Measurements from ENCODE around the gene OPALIN. TPM values are rescaled to one million over a fixed set of nuclear protein-coding genes. Genes with fewer than 3 reads are reported as not detected.

Gene OPALIN
- total and polyA plus RNA-seq, 12 donors: not detected

DNA sequence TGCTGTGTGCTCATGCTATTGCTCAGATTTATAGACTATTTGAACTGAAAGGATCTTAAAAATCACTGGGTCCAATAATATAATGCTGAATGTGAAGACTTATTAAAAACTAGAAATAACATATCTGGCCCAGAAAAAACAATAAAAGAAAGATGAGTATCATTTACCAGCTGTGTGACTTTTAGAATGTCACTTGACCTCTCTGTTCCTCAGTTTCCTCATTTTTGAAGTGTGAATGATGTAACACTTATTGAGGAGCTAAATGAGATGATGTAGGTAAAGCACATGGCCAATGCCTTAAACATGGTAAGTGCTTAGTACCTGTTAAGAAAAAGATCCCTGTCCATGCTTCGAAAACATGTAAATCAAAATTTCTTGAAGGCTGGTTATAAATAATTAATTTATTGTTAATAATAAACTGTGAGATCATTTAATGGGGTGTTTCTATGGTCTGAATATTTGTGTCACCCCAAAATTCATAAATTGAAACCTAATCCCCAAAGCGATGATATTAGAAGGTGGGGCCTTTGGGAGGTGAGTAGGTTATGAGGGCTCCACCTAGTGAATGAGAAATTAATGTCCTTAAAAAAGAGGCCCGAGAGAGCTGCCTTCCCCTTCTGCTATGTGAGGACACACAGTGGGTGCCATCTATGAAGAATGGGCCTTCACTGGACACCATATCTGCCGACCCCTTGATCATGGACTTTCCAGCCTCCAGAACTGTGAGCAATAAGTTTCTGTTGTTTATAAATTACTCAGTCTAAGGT, 41.6 kb downstream of the OPALIN start:
- no peaks in the 10 kb centered on the region for H3K36me3 ChIP-seq (replicated peaks in 1 of 2)
- DNase-seq: no peak
- H3K4me1 ChIP-seq (replicated peaks in 1 of 2): no peaks in the 10 kb centered on the region
- TF ChIP-seq, protein P1, sequence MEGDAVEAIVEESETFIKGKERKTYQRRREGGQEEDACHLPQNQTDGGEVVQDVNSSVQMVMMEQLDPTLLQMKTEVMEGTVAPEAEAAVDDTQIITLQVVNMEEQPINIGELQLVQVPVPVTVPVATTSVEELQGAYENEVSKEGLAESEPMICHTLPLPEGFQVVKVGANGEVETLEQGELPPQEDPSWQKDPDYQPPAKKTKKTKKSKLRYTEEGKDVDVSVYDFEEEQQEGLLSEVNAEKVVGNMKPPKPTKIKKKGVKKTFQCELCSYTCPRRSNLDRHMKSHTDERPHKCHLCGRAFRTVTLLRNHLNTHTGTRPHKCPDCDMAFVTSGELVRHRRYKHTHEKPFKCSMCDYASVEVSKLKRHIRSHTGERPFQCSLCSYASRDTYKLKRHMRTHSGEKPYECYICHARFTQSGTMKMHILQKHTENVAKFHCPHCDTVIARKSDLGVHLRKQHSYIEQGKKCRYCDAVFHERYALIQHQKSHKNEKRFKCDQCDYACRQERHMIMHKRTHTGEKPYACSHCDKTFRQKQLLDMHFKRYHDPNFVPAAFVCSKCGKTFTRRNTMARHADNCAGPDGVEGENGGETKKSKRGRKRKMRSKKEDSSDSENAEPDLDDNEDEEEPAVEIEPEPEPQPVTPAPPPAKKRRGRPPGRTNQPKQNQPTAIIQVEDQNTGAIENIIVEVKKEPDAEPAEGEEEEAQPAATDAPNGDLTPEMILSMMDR (IDR thresholded peaks at IDR 0.05): no peak
- no peak for TF ChIP-seq POLR2A (IDR thresholded peaks at IDR 0.05)
- H3K27ac ChIP-seq: no peak overlapping the region
- no peak overlapping the region for H3K4me3 ChIP-seq
- intact Hi-C loops (cut with DNase I): no loop called here
- H3K27me3 ChIP-seq: peaks cover 10% of the 10 kb centered on the region
- WGBS, 4 donors: 79 to 84% (median 79%) methylated on average over 4 of the region's 4 CpGs
- H3K9me3 ChIP-seq (replicated peaks in 1 of 3): no peaks in the 10 kb centered on the region

DNA sequence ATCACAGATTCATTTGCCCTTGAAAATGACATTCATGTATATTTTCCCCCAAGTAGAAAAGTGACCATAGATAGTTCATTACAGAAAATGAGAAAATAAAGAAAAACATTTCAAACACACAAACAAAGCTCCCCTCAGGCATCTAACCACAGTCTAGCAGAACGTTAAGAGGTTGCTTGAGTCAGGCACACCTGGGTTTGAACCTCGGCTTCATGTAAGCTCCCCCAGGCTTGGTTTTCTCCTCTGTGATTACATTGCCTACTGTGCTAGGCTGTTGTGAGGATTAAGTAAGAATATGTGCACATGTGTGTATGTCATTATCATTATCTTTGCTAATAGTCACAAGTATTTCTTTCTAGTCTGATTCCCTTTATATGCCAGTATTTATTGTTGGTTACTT, 45.5 kb downstream of the OPALIN start:
- TF ChIP-seq, protein P1 (IDR thresholded peaks at IDR 0.05): no peak
- no peak for TF ChIP-seq POLR2A (IDR thresholded peaks at IDR 0.05)
- intact Hi-C loops (cut with DNase I): no loop called here
- no peaks in the 10 kb centered on the region for H3K36me3 ChIP-seq (replicated peaks in 1 of 2)
- H3K4me3 ChIP-seq: no peak overlapping the region
- no peaks in the 10 kb centered on the region for H3K9me3 ChIP-seq (replicated peaks in 1 of 3)
- no peak for DNase-seq
- peaks cover 6% of the 10 kb centered on the region for H3K27me3 ChIP-seq
- no peaks in the 10 kb centered on the region for H3K4me1 ChIP-seq (replicated peaks in 1 of 2)
- 63 to 81% (median 75%) methylated on average over 2 of the region's 2 CpGs for WGBS, 4 donors
- H3K27ac ChIP-seq: no peak overlapping the region

DNA sequence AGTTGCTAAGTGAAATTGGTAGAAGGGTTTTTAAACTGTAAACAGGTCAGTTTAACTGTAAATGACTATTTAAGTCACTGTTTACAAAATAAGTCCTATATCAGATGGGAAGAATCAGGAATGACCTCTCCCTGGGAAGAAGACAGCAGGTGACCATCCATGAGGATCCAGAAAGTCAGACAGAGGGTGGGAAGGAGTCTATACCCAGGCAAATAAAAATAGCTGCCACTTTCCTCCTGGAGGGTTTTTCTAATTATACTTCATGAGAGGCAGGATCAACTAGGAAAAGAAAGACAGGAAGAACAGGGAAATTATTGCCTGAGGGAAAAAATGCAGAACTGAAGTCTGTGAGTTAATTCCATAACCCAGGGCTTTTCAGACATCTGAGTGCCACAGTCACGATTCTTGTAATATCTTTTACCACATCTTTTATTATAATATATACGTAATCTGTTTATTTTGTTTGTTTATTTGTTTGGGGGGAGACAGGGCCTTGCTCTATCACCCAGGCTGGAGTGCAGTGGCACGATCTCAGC, 47.6 kb downstream of the OPALIN start:
- DNase-seq: no peak
- Histone ChIP-seq H3K36me3 (replicated peaks in 1 of 2) (no peaks in the 10 kb centered on the region), H3K27ac (no peak overlapping the region), H3K27me3 (peaks cover 6% of the 10 kb centered on the region), H3K9me3 (replicated peaks in 1 of 3) (no peaks in the 10 kb centered on the region), H3K4me3 (no peak overlapping the region), H3K4me1 (replicated peaks in 1 of 2) (no peaks in the 10 kb centered on the region)
- 77 to 87% (median 78%) methylated on average over 3 of the region's 3 CpGs for WGBS, 4 donors
- no peak for TF ChIP-seq POLR2A (IDR thresholded peaks at IDR 0.05)
- TF ChIP-seq, protein P1 (IDR thresholded peaks at IDR 0.05): no peak
- intact Hi-C loops (cut with DNase I): no loop called here

DNA sequence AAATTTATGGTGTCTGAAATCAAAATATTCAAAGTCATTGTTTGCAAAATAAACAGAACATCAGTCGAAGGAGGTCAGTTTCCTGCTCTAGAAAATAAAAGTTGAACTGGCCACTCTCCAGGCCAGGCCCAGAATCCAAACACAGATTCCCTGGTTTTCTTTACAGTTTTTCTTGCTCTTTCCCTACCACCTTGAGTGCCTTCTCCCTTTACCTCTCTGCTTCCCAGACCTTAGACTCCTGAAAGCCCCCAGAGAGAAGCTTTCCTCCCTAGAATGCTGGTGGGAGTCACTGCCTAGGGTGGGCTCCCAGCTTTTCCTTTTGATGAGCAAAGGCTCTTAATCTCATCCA, 48.5 kb downstream of the OPALIN start:
- Histone ChIP-seq H3K4me1 (replicated peaks in 1 of 2) (no peaks in the 10 kb centered on the region), H3K27me3 (peaks cover 6% of the 10 kb centered on the region), H3K36me3 (replicated peaks in 1 of 2) (no peaks in the 10 kb centered on the region), H3K27ac (no peak overlapping the region), H3K9me3 (replicated peaks in 1 of 3) (no peaks in the 10 kb centered on the region), H3K4me3 (no peak overlapping the region)
- TF ChIP-seq POLR2A (IDR thresholded peaks at IDR 0.05): no peak
- TF ChIP-seq, protein P1 (IDR thresholded peaks at IDR 0.05): no peak
- intact Hi-C loops (cut with DNase I): no loop called here
- WGBS, 4 donors: 47 to 58% (median 54%) methylated on average over 1 of the region's 1 CpG
- DNase-seq: no peak
